NT2/D1 (cell line): ENCODE data around the gene UCP3.

Experiments used
- SUZ12 ChIP-seq: IDR thresholded peaks from 2 replicates; pipeline ENCODE4 v1.6.1; 2011; ENCODE audit not compliant: insufficient read length, insufficient read depth; ENCODE audit errors: extremely low read depth
- YY1 ChIP-seq: IDR thresholded peaks from 2 replicates; pipeline ENCODE4 v1.6.1; 2011; ENCODE audit not compliant: insufficient read length, insufficient read depth
- ZNF274 ChIP-seq: IDR thresholded peaks from 2 replicates; pipeline ENCODE4 v1.6.1; 2011; ENCODE audit warnings: mild to moderate bottlenecking, low read depth, low read length

- TF ChIP-seq SUZ12 (no peak), YY1 (no peak), ZNF274 (no peak)
Measured at GRCh38 chr11:74019104-74019738, 10.3 kb upstream of the UCP3 start.
